ENCODE results near the gene CSRNP3.

DNA sequence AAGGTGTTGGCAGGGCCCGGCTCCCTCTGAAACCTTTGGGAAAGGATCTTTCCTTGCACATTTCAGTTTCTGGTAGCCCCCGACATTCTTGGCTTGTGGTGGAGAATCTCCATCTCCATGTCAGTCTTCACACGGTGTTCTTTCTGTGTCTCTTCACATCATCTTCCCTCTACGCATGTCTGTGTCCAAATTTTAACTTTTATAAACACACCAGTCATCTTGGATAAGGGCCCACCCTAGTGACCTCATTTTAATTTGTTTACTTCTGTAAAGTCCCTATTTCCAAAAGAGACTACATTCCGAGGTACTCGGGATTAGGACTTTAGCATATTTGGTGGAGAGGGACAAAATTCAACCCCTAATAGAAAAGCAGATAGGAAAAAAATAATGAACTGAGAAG is 186.2 kb downstream of the CSRNP3 start:
- TF ChIP-seq, protein P1, sequence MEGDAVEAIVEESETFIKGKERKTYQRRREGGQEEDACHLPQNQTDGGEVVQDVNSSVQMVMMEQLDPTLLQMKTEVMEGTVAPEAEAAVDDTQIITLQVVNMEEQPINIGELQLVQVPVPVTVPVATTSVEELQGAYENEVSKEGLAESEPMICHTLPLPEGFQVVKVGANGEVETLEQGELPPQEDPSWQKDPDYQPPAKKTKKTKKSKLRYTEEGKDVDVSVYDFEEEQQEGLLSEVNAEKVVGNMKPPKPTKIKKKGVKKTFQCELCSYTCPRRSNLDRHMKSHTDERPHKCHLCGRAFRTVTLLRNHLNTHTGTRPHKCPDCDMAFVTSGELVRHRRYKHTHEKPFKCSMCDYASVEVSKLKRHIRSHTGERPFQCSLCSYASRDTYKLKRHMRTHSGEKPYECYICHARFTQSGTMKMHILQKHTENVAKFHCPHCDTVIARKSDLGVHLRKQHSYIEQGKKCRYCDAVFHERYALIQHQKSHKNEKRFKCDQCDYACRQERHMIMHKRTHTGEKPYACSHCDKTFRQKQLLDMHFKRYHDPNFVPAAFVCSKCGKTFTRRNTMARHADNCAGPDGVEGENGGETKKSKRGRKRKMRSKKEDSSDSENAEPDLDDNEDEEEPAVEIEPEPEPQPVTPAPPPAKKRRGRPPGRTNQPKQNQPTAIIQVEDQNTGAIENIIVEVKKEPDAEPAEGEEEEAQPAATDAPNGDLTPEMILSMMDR (IDR thresholded peaks at IDR 0.05): no peak
- no peak for TF ChIP-seq POLR2A (IDR thresholded peaks at IDR 0.05)
